Epidermal melanocyte (primary cell): ENCODE results near the gene IL7R.

Source experiments
- DNase-seq: peaks from one replicate; pipeline ENCODE4 v3.0.0; 2011; ENCODE audit warnings: low spot score; ENCODE audit not compliant: insufficient read length

IL7R gene

GRCh38 chr5:35903631-35904203 lies 47.0 kb downstream of the IL7R start:
- no peak for DNase-seq

- no peak for DNase-seq
These were observed 47.9 kb downstream of the IL7R start for GRCh38 chr5:35904443-35905132.

- no peak for DNase-seq
These were observed 51.5 kb downstream of the IL7R start for GRCh38 chr5:35908228-35908627.

DNA sequence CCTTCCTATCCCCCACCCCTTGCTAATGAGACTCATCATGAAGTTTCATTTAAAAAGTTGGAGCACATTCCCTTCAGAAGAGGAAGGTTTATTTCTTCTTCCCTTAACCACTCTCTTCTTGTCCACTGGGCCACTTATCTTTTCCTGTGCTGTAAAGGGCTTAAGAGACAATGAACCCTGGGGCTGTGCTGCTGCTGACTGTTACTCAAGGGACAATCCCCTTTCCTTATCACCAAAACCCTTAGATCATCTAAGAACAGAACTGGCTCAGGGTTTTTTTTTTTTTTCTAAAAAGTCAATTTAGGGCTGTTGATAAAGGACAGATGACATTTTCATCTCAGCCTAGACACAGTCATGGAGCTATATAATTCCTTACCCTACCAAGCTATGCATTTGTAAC lies 52.1 kb downstream of the IL7R start:
- DNase-seq: no peak

DNA sequence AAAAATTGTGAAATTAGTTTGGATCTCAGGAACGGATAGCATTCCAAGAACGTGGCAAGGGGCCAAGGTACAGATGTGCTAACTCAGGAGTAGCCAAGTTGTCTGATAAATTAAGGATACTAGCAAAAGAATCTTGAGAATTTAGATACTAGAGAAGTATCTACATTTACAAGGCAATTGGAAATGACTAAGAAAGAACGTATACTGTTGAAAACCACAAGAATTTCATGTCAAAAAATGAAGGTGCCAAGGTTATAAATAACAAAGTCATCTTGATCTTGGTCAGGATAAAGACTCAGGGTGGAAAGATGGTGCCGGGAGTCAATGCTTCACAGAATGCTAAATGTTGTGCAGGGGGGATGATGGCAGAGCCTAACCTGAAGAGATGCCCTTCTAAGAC lies 62.5 kb downstream of the IL7R start:
- DNase-seq: peak; percentile 29

DNA sequence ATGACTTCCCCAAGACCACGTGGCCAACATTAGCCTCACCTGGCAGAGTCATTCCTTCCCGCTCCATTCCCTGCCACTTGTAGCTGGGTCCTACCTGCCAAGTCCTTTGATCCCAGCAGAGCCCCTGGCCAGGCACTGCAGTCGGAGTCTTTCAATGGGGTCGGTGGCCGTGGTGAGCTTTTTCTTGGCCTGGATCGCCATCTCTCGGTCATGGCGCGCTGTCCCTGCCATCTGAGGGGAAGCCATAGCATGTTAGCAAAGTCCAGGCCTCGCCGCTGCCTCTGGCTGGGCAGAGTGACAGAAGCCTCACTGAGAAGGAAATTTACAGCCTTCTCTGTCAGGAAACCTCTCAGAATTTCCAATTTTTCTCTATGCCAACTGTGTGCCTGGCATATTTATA lies 64.2 kb downstream of the IL7R start:
- no peak for DNase-seq

DNA sequence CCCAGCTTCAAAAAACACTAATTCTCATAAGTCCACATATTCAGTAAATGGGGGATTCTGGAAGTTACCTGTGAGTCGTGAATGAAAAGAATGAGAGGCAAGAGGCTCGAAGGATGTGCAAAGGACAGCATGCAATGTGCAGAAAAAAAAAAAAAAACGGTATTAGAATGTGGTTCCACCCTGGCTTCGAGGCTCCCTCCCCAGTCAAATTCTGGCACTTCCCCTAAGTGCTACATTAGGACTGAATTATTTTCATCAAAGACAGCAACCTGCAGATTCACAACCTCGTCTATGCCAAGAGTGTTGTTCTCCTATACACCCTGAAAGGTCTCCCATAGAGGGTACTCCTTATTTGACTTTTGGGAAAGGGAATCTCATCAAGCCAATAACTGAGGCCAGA lies 65.2 kb downstream of the IL7R start:
- DNase-seq: no peak

DNA sequence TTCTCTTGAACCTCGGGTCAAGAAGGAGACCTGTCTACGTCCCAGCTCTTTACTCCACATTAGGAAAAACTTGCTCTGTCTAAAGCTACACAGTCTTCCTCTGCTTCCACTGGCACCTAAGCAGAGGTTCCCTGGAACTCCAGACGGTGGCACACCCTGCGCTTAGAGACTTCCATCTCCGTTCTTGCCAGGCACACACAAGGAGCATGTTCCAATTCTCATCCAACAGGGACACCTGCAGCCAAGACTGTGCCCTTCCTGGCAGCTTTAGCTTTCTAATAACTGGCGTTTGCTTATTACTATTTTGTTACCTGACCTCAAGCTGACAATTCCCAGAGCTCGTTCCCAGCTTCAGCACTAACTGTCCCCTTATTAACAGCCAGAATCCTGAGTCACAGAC lies 65.8 kb downstream of the IL7R start:
- no peak for DNase-seq

DNA sequence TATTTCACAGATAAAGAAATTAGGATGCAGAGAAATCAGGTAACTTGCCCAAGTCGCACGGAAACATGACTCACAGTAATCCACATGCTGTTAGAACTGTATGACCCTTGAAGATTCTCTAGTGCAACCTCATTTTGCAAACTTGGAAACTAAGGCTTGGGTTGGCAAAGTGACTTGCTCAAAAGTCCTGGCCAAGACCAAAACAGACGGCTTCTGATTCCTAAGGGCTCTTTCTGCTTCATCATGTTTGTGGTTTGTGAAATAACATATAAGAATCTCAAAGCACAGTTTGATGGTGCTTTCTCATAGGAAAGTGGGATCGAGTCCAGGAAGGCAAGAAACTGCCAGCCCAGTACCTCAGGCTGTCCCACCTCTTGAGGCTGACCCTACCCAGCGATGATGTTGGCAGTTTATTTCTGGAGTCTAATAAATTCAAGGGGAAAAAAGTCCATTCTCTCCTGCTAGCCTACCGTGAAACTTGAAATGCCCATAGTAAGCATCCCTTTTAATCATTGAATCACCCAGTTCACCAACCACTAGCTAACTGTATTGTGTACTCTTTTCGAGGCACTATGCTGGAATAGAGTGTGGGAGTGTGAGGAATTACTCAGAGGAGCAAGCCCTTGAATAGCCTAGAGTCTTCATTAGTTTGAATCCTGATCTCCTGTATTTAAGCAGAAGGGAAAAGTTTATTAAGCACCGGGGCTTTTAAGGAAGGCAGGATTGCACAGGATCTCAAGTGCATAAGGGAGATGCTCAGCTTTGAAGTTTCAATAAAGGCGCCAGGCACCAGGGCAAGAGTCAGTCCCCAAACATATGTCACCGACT lies 67.6 kb downstream of the IL7R start:
- no peak for DNase-seq

DNA sequence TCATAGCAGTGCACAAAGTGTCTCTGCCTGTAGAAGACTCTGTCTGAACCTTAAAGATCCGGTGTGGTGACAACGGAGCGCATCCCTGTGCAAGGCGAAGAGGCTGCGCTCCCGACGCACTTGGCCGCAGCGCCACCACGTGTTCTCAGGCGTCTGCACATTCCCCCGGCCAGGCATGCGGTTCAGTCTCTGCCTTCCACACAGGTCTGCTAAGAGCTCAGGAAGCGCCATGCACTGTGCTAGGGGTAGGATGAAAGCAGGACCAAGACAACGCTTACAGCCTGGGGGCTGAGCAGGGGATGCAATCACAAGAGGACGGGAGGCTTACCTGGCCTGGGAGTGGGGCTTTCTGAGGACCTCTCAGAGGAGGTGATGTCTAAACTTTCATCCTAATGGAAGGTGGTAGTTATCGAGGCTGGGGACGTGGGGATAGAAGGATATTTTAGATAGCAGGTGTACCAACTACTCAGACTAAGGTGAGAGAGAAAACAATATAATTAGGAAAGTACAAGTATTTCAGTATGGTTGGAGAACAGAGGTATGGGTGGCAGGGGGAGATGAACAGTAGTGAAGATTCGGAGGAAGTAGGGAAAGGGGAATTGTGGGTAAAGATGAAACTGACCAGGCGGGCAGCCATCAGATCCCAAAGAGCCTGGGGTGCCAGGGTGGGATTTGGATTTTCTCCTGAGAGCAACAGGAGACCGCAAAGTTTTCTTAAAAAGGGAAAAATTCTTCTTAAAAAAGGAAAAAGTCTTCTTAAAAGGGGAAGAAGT lies 68.4 kb downstream of the IL7R start:
- peak; percentile 41 for DNase-seq

- peak; percentile 28 for DNase-seq
These were observed 69.8 kb downstream of the IL7R start for GRCh38 chr5:35926389-35927051.
